Effector memory CD8-positive, alpha-beta T cell (primary cell): ENCODE results near the gene POMT2.
"Not testable (repeated sequence)": the region's sequence is repeated elsewhere in the genome, so short reads cannot be mapped to it uniquely, and the experiment has no call there.

ENCODE experiments used
- ATAC-seq: fragments of 150-1000 bp; cut with Tn5 transposase; replicated peaks from 2 replicates; pipeline ENCODE4 v1.10.0; 2021; ENCODE audit warnings: mild to moderate bottlenecking, moderate library complexity
- DNase-seq, 3 experiments: peaks; one replicate each; pipeline ENCODE4 v3.0.0; 2021
- H3K27ac Mint-ChIP-seq, 2 donors: one replicate each; pipeline ENCODE4 v1.8.0; 2022; ENCODE audit warnings: mild to moderate bottlenecking in 2 of 2, mixed read lengths in 2 of 2, moderate library complexity in 2 of 2
- H3K27me3 Mint-ChIP-seq, 2 donors: one replicate each; pipeline ENCODE4 v1.8.0; 2022; ENCODE audit warnings: mixed read lengths in 2 of 2
- H3K36me3 Mint-ChIP-seq: one replicate; pipeline ENCODE4 v1.8.0; 2022; ENCODE audit warnings: mild to moderate bottlenecking, moderate library complexity, mixed read lengths; ENCODE audit not compliant: insufficient read depth
- H3K4me1 Mint-ChIP-seq, 2 donors: one replicate each; pipeline ENCODE4 v1.8.0; 2022; ENCODE audit warnings: low read depth in 2 of 2, mixed read lengths in 2 of 2
- H3K4me3 Mint-ChIP-seq, 2 donors: one replicate each; pipeline ENCODE4 v1.8.0; 2022; ENCODE audit warnings: mild to moderate bottlenecking in 2 of 2, mixed read lengths in 2 of 2, moderate library complexity in 2 of 2
- H3K9me3 Mint-ChIP-seq, 2 donors: one replicate each; pipeline ENCODE4 v1.8.0; 2022; ENCODE audit warnings: mixed read lengths in 2 of 2

POMT2 gene

GRCh38 chr14:77319422-77319821, 1.3 kb downstream of the POMT2 start:
- peaks cover 11 to 13% of the 10 kb centered on the region in 2 donors for H3K4me1 Mint-ChIP-seq
- H3K4me3 Mint-ChIP-seq, result peak overlapping the region in 1 of 2 donors; percentile 88
- H3K36me3 Mint-ChIP-seq, result peaks cover 16% of the 10 kb centered on the region
- DNase-seq, result no peak
- no peak for ATAC-seq
- no peaks in the 10 kb centered on the region for H3K9me3 Mint-ChIP-seq
- no peaks in the 10 kb centered on the region for H3K27me3 Mint-ChIP-seq
- H3K27ac Mint-ChIP-seq, result no peak overlapping the region

GRCh38 chr14:77318756-77319155, 1.9 kb downstream of the POMT2 start:
- H3K27me3 Mint-ChIP-seq, H3K27ac Mint-ChIP-seq, ATAC-seq, H3K4me3 Mint-ChIP-seq, H3K9me3 Mint-ChIP-seq, DNase-seq: not testable (repeated sequence)
- peaks cover 11 to 13% of the 10 kb centered on the region in 2 donors for H3K4me1 Mint-ChIP-seq
- H3K36me3 Mint-ChIP-seq, result peaks cover 16% of the 10 kb centered on the region

GRCh38 chr14:77318006-77318553, 2.6 kb downstream of the POMT2 start:
- Mint-ChIP-seq H3K27me3 (no peaks in the 10 kb centered on the region), H3K4me3 (no peak overlapping the region), H3K4me1 (peaks cover 11 to 13% of the 10 kb centered on the region in 2 donors), H3K9me3 (no peaks in the 10 kb centered on the region), H3K27ac (no peak overlapping the region), H3K36me3 (peaks cover 16% of the 10 kb centered on the region)
- ATAC-seq, result no peak
- DNase-seq, result no peak

GRCh38 chr14:77316872-77317301, 3.8 kb downstream of the POMT2 start:
- ATAC-seq, result no peak
- no peak for DNase-seq
- Mint-ChIP-seq H3K27ac (no peak overlapping the region), H3K9me3 (no peaks in the 10 kb centered on the region), H3K27me3 (no peaks in the 10 kb centered on the region), H3K4me1 (peaks cover 7% of the 10 kb centered on the region in 2 donors), H3K36me3 (peaks cover 16% of the 10 kb centered on the region), H3K4me3 (no peak overlapping the region)

- H3K4me3 Mint-ChIP-seq, result no peak overlapping the region
- no peaks in the 10 kb centered on the region for H3K27me3 Mint-ChIP-seq
- H3K9me3 Mint-ChIP-seq, result no peaks in the 10 kb centered on the region
- ATAC-seq, result no peak
- peaks cover 9% of the 10 kb centered on the region for H3K36me3 Mint-ChIP-seq
- no peak overlapping the region for H3K27ac Mint-ChIP-seq
- peaks cover 4 to 5% of the 10 kb centered on the region in 2 donors for H3K4me1 Mint-ChIP-seq
- DNase-seq, result no peak
Observed at GRCh38 chr14:77316195-77316505, 4.5 kb downstream of the POMT2 start.

- ATAC-seq (no peak), DNase-seq (no peak)
- H3K4me3 Mint-ChIP-seq, result no peak overlapping the region
Observed at GRCh38 chr14:77314539-77315457, 5.9 kb downstream of the POMT2 start.

GRCh38 chr14:77314043-77314442, 6.6 kb downstream of the POMT2 start:
- Mint-ChIP-seq H3K4me1 (no peaks in the 10 kb centered on the region), H3K36me3 (no peaks in the 10 kb centered on the region), H3K27me3 (no peaks in the 10 kb centered on the region), H3K4me3 (no peak overlapping the region), H3K9me3 (no peaks in the 10 kb centered on the region), H3K27ac (no peak overlapping the region)
- ATAC-seq, result no peak
- DNase-seq, result no peak

More at GRCh38 chr14:77314539-77315457, 5.9 kb downstream of the POMT2 start:
- H3K27ac Mint-ChIP-seq, result no peak overlapping the region
- H3K9me3 Mint-ChIP-seq, result no peaks in the 10 kb centered on the region
- no peaks in the 10 kb centered on the region for H3K27me3 Mint-ChIP-seq
- no peaks in the 10 kb centered on the region for H3K36me3 Mint-ChIP-seq
- peaks cover 0 to under 1% of the 10 kb centered on the region in 2 donors for H3K4me1 Mint-ChIP-seq

- Mint-ChIP-seq H3K27ac (no peak overlapping the region), H3K9me3 (no peaks in the 10 kb centered on the region), H3K4me3 (no peak overlapping the region), H3K36me3 (no peaks in the 10 kb centered on the region), H3K27me3 (no peaks in the 10 kb centered on the region), H3K4me1 (no peaks in the 10 kb centered on the region)
- DNase-seq (no peak), ATAC-seq (no peak)
Observed at GRCh38 chr14:77313371-77313770, 7.3 kb downstream of the POMT2 start.

GRCh38 chr14:77311217-77311616, 9.5 kb downstream of the POMT2 start:
- H3K9me3 Mint-ChIP-seq, result no peaks in the 10 kb centered on the region
- H3K27me3 Mint-ChIP-seq, result no peaks in the 10 kb centered on the region
- no peak overlapping the region for H3K4me3 Mint-ChIP-seq
- H3K4me1 Mint-ChIP-seq, result no peaks in the 10 kb centered on the region
- DNase-seq (no peak), ATAC-seq (no peak)
- no peaks in the 10 kb centered on the region for H3K36me3 Mint-ChIP-seq
- no peak overlapping the region for H3K27ac Mint-ChIP-seq

GRCh38 chr14:77310026-77310425, 10.7 kb downstream of the POMT2 start:
- no peak overlapping the region for H3K4me3 Mint-ChIP-seq
- no peak overlapping the region for H3K27ac Mint-ChIP-seq
- no peaks in the 10 kb centered on the region for H3K9me3 Mint-ChIP-seq
- no peaks in the 10 kb centered on the region for H3K4me1 Mint-ChIP-seq
- no peaks in the 10 kb centered on the region for H3K27me3 Mint-ChIP-seq
- DNase-seq (no peak), ATAC-seq (no peak)
- H3K36me3 Mint-ChIP-seq, result no peaks in the 10 kb centered on the region

GRCh38 chr14:77309131-77309530, 11.6 kb downstream of the POMT2 start:
- DNase-seq (no peak), ATAC-seq (no peak)
- no peaks in the 10 kb centered on the region for H3K27me3 Mint-ChIP-seq
- H3K4me1 Mint-ChIP-seq, result no peaks in the 10 kb centered on the region
- H3K27ac Mint-ChIP-seq, result no peak overlapping the region
- no peaks in the 10 kb centered on the region for H3K9me3 Mint-ChIP-seq
- H3K36me3 Mint-ChIP-seq, result no peaks in the 10 kb centered on the region
- no peak overlapping the region for H3K4me3 Mint-ChIP-seq

GRCh38 chr14:77306851-77307496, 13.7 kb downstream of the POMT2 start:
- no peak overlapping the region for H3K27ac Mint-ChIP-seq
- no peaks in the 10 kb centered on the region for H3K9me3 Mint-ChIP-seq

GRCh38 chr14:77306416-77306815, 14.3 kb downstream of the POMT2 start:
- Mint-ChIP-seq H3K9me3 (no peaks in the 10 kb centered on the region), H3K27ac (no peak overlapping the region), H3K36me3 (peaks cover 2% of the 10 kb centered on the region), H3K4me3 (no peak overlapping the region), H3K4me1 (peaks cover 3 to 4% of the 10 kb centered on the region in 2 donors), H3K27me3 (no peaks in the 10 kb centered on the region)
- DNase-seq, result no peak
- ATAC-seq, result no peak

More at GRCh38 chr14:77306851-77307496, 13.7 kb downstream of the POMT2 start:
- no peak for ATAC-seq
- no peak overlapping the region for H3K4me3 Mint-ChIP-seq
- peaks cover 3 to 4% of the 10 kb centered on the region in 2 donors for H3K4me1 Mint-ChIP-seq
- peaks cover 2% of the 10 kb centered on the region for H3K36me3 Mint-ChIP-seq
- H3K27me3 Mint-ChIP-seq, result no peaks in the 10 kb centered on the region
- DNase-seq, result no peak

- no peak for ATAC-seq
- Mint-ChIP-seq H3K27ac (no peak overlapping the region), H3K36me3 (peaks cover 2% of the 10 kb centered on the region), H3K9me3 (no peaks in the 10 kb centered on the region), H3K4me3 (no peak overlapping the region), H3K27me3 (no peaks in the 10 kb centered on the region), H3K4me1 (peaks cover 3 to 4% of the 10 kb centered on the region in 2 donors)
- DNase-seq, result no peak
Observed at GRCh38 chr14:77305696-77306095, 15.0 kb downstream of the POMT2 start.
